AG09319 (cell line): ENCODE data around the gene RALGPS1.

ENCODE experiments used
- DNase-seq: peaks from one replicate; pipeline ENCODE4 v3.0.0-alpha.2; 2010; ENCODE audit warnings: low read depth; ENCODE audit errors: extremely low read depth
- CTCF ChIP-seq: IDR thresholded peaks from 2 replicates; pipeline ENCODE4 v1.5.1; 2011; ENCODE audit warnings: low read depth, mild to moderate bottlenecking, inconsistent platforms, low read length, moderate library complexity

Gene RALGPS1

GRCh38 chr9:127213859-127214258 is 299.3 kb downstream of the RALGPS1 start:
- TF ChIP-seq CTCF = no peak
- DNase-seq = no peak

GRCh38 chr9:127214421-127215267 is 300.1 kb downstream of the RALGPS1 start:
- peak; percentile 52 for DNase-seq
- peak; percentile 68 for TF ChIP-seq CTCF

- DNase-seq = no peak
- TF ChIP-seq CTCF = no peak
Observed at GRCh38 chr9:127215268-127216209, 301.0 kb downstream of the RALGPS1 start.

GRCh38 chr9:127216210-127216887 is 301.8 kb downstream of the RALGPS1 start:
- no peak for TF ChIP-seq CTCF
- no peak for DNase-seq

- DNase-seq = no peak
- no peak for TF ChIP-seq CTCF
Observed at GRCh38 chr9:127216888-127217217, 302.3 kb downstream of the RALGPS1 start.

- DNase-seq = no peak
- TF ChIP-seq CTCF = no peak
Observed at GRCh38 chr9:127218818-127219217, 304.2 kb downstream of the RALGPS1 start.
